ENCODE data around the gene BHLHE41.

The BHLHE41 gene

GRCh38 chr12:26138860-26139259, 14.0 kb upstream of the BHLHE41 start:
- Histone ChIP-seq H3K9ac (ENCODE audit: insufficient read length) (no peak overlapping the region), H3K36me3 (ENCODE audit: insufficient read depth, low read length) (no peaks in the 10 kb centered on the region), H3K4me3 (no peak overlapping the region), H3K9me3 (ENCODE audit: low read depth, low read length) (no peaks in the 10 kb centered on the region), H3K27ac (no peak overlapping the region)
- DNase-seq (ENCODE audit: low read depth, low spot score) = no peak
- TF ChIP-seq EZH2 (IDR thresholded peaks at IDR 0.05) (no peak), POLR2AphosphoS5 (IDR thresholded peaks at IDR 0.05; ENCODE audit: borderline replicate concordance, low read depth, low read length) (no peak), FOXP2 (optimal IDR thresholded peaks at IDR 0.05; ENCODE audit: control extremely low read depth, extremely low read length, insufficient read depth) (no peak)

- Histone ChIP-seq H3K4me3 (no peak overlapping the region), H3K27ac (no peak overlapping the region), H3K9ac (ENCODE audit: insufficient read length) (no peak overlapping the region), H3K9me3 (ENCODE audit: low read depth, low read length) (no peaks in the 10 kb centered on the region), H3K36me3 (ENCODE audit: insufficient read depth, low read length) (no peaks in the 10 kb centered on the region)
- TF ChIP-seq EZH2 (IDR thresholded peaks at IDR 0.05) = no peak
- no peak for TF ChIP-seq FOXP2 (optimal IDR thresholded peaks at IDR 0.05; ENCODE audit: control extremely low read depth, extremely low read length, insufficient read depth)
- TF ChIP-seq POLR2AphosphoS5 (IDR thresholded peaks at IDR 0.05; ENCODE audit: borderline replicate concordance, low read depth, low read length) = no peak
- no peak for DNase-seq (ENCODE audit: low read depth, low spot score)
Observed at GRCh38 chr12:26136688-26137087, 11.9 kb upstream of the BHLHE41 start.

- TF ChIP-seq FOXP2 (optimal IDR thresholded peaks at IDR 0.05; ENCODE audit: control extremely low read depth, extremely low read length, insufficient read depth) = no peak
- no peak for TF ChIP-seq POLR2AphosphoS5 (IDR thresholded peaks at IDR 0.05; ENCODE audit: borderline replicate concordance, low read depth, low read length)
- TF ChIP-seq EZH2 (IDR thresholded peaks at IDR 0.05) = no peak
- Histone ChIP-seq H3K9ac (ENCODE audit: insufficient read length) (no peak overlapping the region), H3K27ac (no peak overlapping the region), H3K4me3 (no peak overlapping the region), H3K36me3 (ENCODE audit: insufficient read depth, low read length) (no peaks in the 10 kb centered on the region), H3K9me3 (ENCODE audit: low read depth, low read length) (no peaks in the 10 kb centered on the region)
- no peak for DNase-seq (ENCODE audit: low read depth, low spot score)
Observed at GRCh38 chr12:26135571-26135970, 10.7 kb upstream of the BHLHE41 start.

GRCh38 chr12:26135010-26135420, 10.2 kb upstream of the BHLHE41 start:
- H3K4me3 ChIP-seq = no peak overlapping the region
- no peaks in the 10 kb centered on the region for H3K9me3 ChIP-seq (ENCODE audit: low read depth, low read length)
- TF ChIP-seq EZH2 (IDR thresholded peaks at IDR 0.05) = no peak
- no peak for TF ChIP-seq POLR2AphosphoS5 (IDR thresholded peaks at IDR 0.05; ENCODE audit: borderline replicate concordance, low read depth, low read length)
- TF ChIP-seq FOXP2 (optimal IDR thresholded peaks at IDR 0.05; ENCODE audit: control extremely low read depth, extremely low read length, insufficient read depth) = no peak
- no peak overlapping the region for H3K27ac ChIP-seq
- no peak overlapping the region for H3K9ac ChIP-seq (ENCODE audit: insufficient read length)
- no peak for DNase-seq (ENCODE audit: low read depth, low spot score)
- no peaks in the 10 kb centered on the region for H3K36me3 ChIP-seq (ENCODE audit: insufficient read depth, low read length)

GRCh38 chr12:26134540-26134939, 9.7 kb upstream of the BHLHE41 start:
- H3K27ac ChIP-seq = no peak overlapping the region
- no peaks in the 10 kb centered on the region for H3K36me3 ChIP-seq (ENCODE audit: insufficient read depth, low read length)
- H3K4me3 ChIP-seq = no peak overlapping the region
- no peak for DNase-seq (ENCODE audit: low read depth, low spot score)
- TF ChIP-seq EZH2 (IDR thresholded peaks at IDR 0.05) = no peak
- TF ChIP-seq FOXP2 (optimal IDR thresholded peaks at IDR 0.05; ENCODE audit: control extremely low read depth, extremely low read length, insufficient read depth) = no peak
- no peak for TF ChIP-seq POLR2AphosphoS5 (IDR thresholded peaks at IDR 0.05; ENCODE audit: borderline replicate concordance, low read depth, low read length)
- H3K9ac ChIP-seq (ENCODE audit: insufficient read length) = no peak overlapping the region
- H3K9me3 ChIP-seq (ENCODE audit: low read depth, low read length) = no peaks in the 10 kb centered on the region

- Histone ChIP-seq H3K9me3 (ENCODE audit: low read depth, low read length) (no peaks in the 10 kb centered on the region), H3K27ac (no peak overlapping the region), H3K36me3 (ENCODE audit: insufficient read depth, low read length) (no peaks in the 10 kb centered on the region), H3K4me3 (no peak overlapping the region), H3K9ac (ENCODE audit: insufficient read length) (no peak overlapping the region)
- DNase-seq (ENCODE audit: low read depth, low spot score) = no peak
- TF ChIP-seq FOXP2 (optimal IDR thresholded peaks at IDR 0.05; ENCODE audit: control extremely low read depth, extremely low read length, insufficient read depth) (no peak), POLR2AphosphoS5 (IDR thresholded peaks at IDR 0.05; ENCODE audit: borderline replicate concordance, low read depth, low read length) (no peak), EZH2 (IDR thresholded peaks at IDR 0.05) (no peak)
Observed at GRCh38 chr12:26133521-26133920, 8.7 kb upstream of the BHLHE41 start.

GRCh38 chr12:26132866-26133265, 8.0 kb upstream of the BHLHE41 start:
- Histone ChIP-seq H3K4me3 (no peak overlapping the region), H3K36me3 (ENCODE audit: insufficient read depth, low read length) (no peaks in the 10 kb centered on the region), H3K27ac (no peak overlapping the region), H3K9ac (ENCODE audit: insufficient read length) (no peak overlapping the region), H3K9me3 (ENCODE audit: low read depth, low read length) (no peaks in the 10 kb centered on the region)
- TF ChIP-seq POLR2AphosphoS5 (IDR thresholded peaks at IDR 0.05; ENCODE audit: borderline replicate concordance, low read depth, low read length) = no peak
- TF ChIP-seq FOXP2 (optimal IDR thresholded peaks at IDR 0.05; ENCODE audit: control extremely low read depth, extremely low read length, insufficient read depth) = no peak
- TF ChIP-seq EZH2 (IDR thresholded peaks at IDR 0.05) = no peak
- DNase-seq (ENCODE audit: low read depth, low spot score) = no peak

- no peak overlapping the region for H3K27ac ChIP-seq
- no peaks in the 10 kb centered on the region for H3K36me3 ChIP-seq (ENCODE audit: insufficient read depth, low read length)
- no peak overlapping the region for H3K9ac ChIP-seq (ENCODE audit: insufficient read length)
- no peak overlapping the region for H3K4me3 ChIP-seq
- H3K9me3 ChIP-seq (ENCODE audit: low read depth, low read length) = no peaks in the 10 kb centered on the region
- DNase-seq (ENCODE audit: low read depth, low spot score) = no peak
- no peak for TF ChIP-seq POLR2AphosphoS5 (IDR thresholded peaks at IDR 0.05; ENCODE audit: borderline replicate concordance, low read depth, low read length)
- TF ChIP-seq FOXP2 (optimal IDR thresholded peaks at IDR 0.05; ENCODE audit: control extremely low read depth, extremely low read length, insufficient read depth) = no peak
- no peak for TF ChIP-seq EZH2 (IDR thresholded peaks at IDR 0.05)
Observed at GRCh38 chr12:26131936-26132335, 7.1 kb upstream of the BHLHE41 start.

GRCh38 chr12:26130728-26131127, 5.9 kb upstream of the BHLHE41 start:
- no peak for DNase-seq (ENCODE audit: low read depth, low spot score)
- H3K36me3 ChIP-seq (ENCODE audit: insufficient read depth, low read length) = no peaks in the 10 kb centered on the region
- no peak overlapping the region for H3K9ac ChIP-seq (ENCODE audit: insufficient read length)
- TF ChIP-seq EZH2 (IDR thresholded peaks at IDR 0.05) (no peak), POLR2AphosphoS5 (IDR thresholded peaks at IDR 0.05; ENCODE audit: borderline replicate concordance, low read depth, low read length) (no peak), FOXP2 (optimal IDR thresholded peaks at IDR 0.05; ENCODE audit: control extremely low read depth, extremely low read length, insufficient read depth) (no peak)
- no peaks in the 10 kb centered on the region for H3K9me3 ChIP-seq (ENCODE audit: low read depth, low read length)
- H3K4me3 ChIP-seq = no peak overlapping the region
- no peak overlapping the region for H3K27ac ChIP-seq
